Subcutaneous preadipocyte (primary cell): ENCODE results near the gene IGDCC3. TPM values are rescaled to one million over a fixed set of nuclear protein-coding genes. Genes with fewer than 3 reads are reported as not detected.

Experiments
- small RNA-seq: library from RNA; depleted of rRNA; stranded (forward); fragments of <200 nt; gene quantifications from one replicate; pipeline ENCODE3, GENCODE V24; 2012
- total RNA-seq: library from RNA; depleted of rRNA; stranded (reverse); fragments of >200 nt; gene quantifications from 2 replicates; pipeline ENCODE4 v1.2.3, GENCODE V29; 2012

The IGDCC3 gene
- not detected in 2 replicates for total RNA-seq

DNA sequence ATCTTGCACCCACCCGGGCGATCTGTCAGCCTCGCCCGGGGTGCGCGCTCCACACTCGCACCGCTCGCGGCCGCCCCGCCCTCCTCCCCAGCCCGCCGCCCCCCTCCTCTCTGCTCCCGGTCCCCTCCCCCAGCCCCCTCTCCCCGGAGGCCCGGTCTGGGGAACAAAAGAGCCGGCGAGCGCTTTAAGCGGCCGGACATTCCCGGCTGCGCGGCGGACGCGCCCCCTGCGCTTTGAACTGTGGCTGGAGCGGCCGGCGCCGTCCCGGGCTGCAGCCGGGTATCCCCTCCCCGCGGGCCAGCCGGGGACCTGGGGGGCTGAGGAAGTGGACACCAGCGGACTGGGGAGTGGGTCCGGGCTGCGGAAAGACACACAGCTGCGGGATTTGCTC lies at the start of gene IGDCC3:
TSS of gene IGDCC3 (minus strand) at position 27 of the 391 bp plus-strand sequence. CDS start 214 bp downstream, outside the sequence.

DNA sequence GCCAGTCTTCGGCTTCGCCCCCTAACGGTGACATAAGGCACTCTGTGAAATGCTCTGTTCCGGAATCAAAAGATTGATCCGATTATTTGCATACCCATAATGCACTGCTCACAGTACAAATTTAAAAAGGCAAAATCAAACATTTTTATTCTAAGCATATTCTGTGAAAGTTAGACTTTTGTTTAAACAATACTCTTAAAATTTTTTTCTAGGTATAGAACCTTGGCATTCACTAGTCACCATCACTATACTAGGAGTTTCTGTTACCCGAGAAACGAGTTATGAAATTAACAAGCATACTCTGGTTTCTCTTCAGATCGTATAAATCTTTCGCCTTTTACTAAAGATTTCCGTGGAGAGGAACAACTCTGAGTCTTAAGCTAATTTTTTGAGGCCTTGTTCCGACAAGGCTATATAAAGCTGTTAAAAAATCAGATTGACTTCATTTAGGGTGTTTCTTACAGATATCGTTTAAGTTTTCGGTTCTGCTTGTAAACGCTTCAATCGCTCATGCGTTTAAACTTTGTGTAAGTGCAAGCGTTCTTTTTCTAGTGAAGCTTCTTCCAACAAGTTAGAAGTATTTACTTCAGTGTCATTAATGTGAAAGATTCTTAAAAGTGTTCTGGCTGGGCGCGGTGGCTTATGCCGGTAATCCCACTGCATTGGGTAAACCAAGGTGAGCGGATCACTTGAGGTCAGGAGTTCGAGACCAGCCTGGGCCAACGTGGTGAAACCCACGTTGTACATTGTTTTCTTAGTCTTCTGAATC lies 73.2 kb downstream of the IGDCC3 start, which contains the start of gene RNU5B-1:
TSS of gene RNU5B-1 (plus strand) at position 297 of the 769 bp plus-strand sequence.

GRCh38 chr15:65286704-65287519 lies 90.9 kb downstream of the IGDCC3 start, which contains the start of gene PARP16:
PARP16 (minus strand) TSS chr15:65286883; CDS start chr15:65286426, 457 bp downstream.

Small RNA genes within 50 kb of the gene (small RNA-seq; reads per million reads assigned to genes)
- gene RNU5A-1 (298 reads per million, percentile 99 among the genes with 10 or more reads in this experiment), gene RNU5B-1 (369 reads per million, percentile 99 among the genes with 10 or more reads in this experiment), gene SNORA24B (22.1 reads per million, percentile 97 among the genes with 10 or more reads in this experiment)

Other genes with a start within 250 kb of the IGDCC3 start
- gene PDCD7, start 244.2 kb downstream of the IGDCC3 start, total RNA-seq: 18.7 and 26.6 TPM in 2 replicates
- 33.2 and 50.3 TPM in 2 replicates for gene CLPX, start 192.7 kb downstream of the IGDCC3 start, total RNA-seq
- 0.20 and 1.5 TPM in 2 replicates for gene CILP, start 166.5 kb downstream of the IGDCC3 start, total RNA-seq
- gene PARP16, start 91.1 kb downstream of the IGDCC3 start, total RNA-seq: 2.2 and 2.9 TPM in 2 replicates
- gene RNU5A-1, start 82.0 kb downstream of the IGDCC3 start, total RNA-seq: not detected in 2 replicates
- not detected in 2 replicates for gene RNU5B-1, start 73.3 kb downstream of the IGDCC3 start, total RNA-seq
- gene IGDCC4, start 44.9 kb upstream of the IGDCC3 start, total RNA-seq: 1.8 and 2.7 TPM in 2 replicates
- 26.1 and 30.7 TPM in 2 replicates for gene DPP8, start 139.7 kb upstream of the IGDCC3 start, total RNA-seq
- 48.5 and 68.0 TPM in 2 replicates for gene HACD3, start 152.5 kb upstream of the IGDCC3 start, total RNA-seq
- 32.3 TPM in 2 replicates for gene INTS14, start 233.1 kb upstream of the IGDCC3 start, total RNA-seq
- gene SLC24A1, start 243.9 kb upstream of the IGDCC3 start, total RNA-seq: 8.5 and 9.0 TPM in 2 replicates